ENCODE results near the gene NELL1.

DNA sequence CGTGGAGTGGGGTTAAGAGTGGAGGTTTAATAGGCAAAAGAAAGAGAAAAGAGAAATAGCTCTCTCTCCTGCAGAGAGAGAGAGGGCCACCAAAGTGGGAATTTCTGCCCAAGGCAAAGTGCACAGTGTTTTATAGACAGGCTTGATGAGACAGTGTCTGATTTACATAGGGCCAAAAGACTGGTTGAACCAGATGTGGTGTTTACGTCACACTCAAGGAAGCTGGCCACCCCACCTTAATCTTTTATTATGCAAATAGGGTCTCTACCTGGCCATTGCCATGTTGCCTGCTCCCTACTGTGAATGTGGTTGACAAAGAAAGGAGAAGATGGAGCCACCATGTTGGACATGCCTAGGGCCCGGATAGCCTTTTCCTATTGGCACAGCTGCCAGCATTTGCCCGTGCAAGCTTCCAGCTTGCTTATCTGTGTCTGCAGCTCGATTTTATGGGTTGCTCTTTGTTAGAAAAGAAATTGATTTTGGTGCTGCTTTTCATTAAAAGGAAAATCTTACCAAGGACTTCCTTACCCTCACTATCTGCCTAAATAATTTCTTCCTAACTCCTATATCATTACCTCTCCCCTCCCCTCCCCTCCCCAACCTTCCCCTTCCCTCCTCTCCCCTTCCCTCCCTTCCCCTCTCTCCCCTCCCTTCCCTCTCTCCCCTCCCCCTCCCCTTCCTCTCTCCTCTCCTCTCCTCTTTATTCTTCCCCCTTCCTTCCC, 436.0 kb downstream of the NELL1 start:
- TF ChIP-seq EZH2 (IDR thresholded peaks at IDR 0.05; ENCODE audit: low read length, unreplicated experiment) = no peak
- no peak for TF ChIP-seq CTCF (conservative IDR thresholded peaks at IDR 0.05; ENCODE audit: low read depth, low read length)
